CD14-positive monocyte (primary cell): ENCODE data around the gene MMD2. TPM values are rescaled to one million over a fixed set of nuclear protein-coding genes. Genes with fewer than 3 reads are reported as not detected.

Experiments used
- DNase-seq, 3 donors: peaks; one replicate each; pipeline ENCODE4 v3.0.0-alpha.2; 2011 to 2022
- H2AFZ ChIP-seq: 2 replicates; pipeline ENCODE4 v1.6.0; 2012; ENCODE audit warnings: mild to moderate bottlenecking, low read depth, low read length, inconsistent platforms; ENCODE audit not compliant: insufficient read depth, poor library complexity, severe bottlenecking
- H3K27ac ChIP-seq, 2 donors: 1 replicate in 1 of 2; 2 replicates in 1 of 2; pipeline ENCODE4 v1.5.1; 2012 to 2013; ENCODE audit warnings: low read length in 2 of 2, control low read depth in 1 of 2, inconsistent platforms in 1 of 2, low read depth in 1 of 2, mild to moderate bottlenecking in 1 of 2
- H3K27me3 ChIP-seq, 2 donors: one replicate each; pipeline versions ENCODE4 v1.6.0 to v1.6.1; 2011 to 2013; ENCODE audit warnings: low read length in 2 of 2; ENCODE audit not compliant: control insufficient read depth in 2 of 2, insufficient read depth in 2 of 2
- H3K36me3 ChIP-seq, 2 donors: replicated peaks in 1 of 2; 1 replicate in 1 of 2; 2 replicates in 1 of 2; pipeline versions ENCODE4 v1.5.1 to v1.6.1; 2012 to 2013; ENCODE audit warnings: low read length in 2 of 2, control low read depth in 1 of 2, inconsistent platforms in 1 of 2, mild to moderate bottlenecking in 1 of 2; ENCODE audit not compliant: insufficient read depth in 2 of 2, control insufficient read depth in 1 of 2
- H3K4me1 ChIP-seq, 2 donors: 1 replicate in 1 of 2; 2 replicates in 1 of 2; pipeline versions ENCODE4 v1.5.1 to v1.6.1; 2012 to 2013; ENCODE audit warnings: low read length in 2 of 2, control low read depth in 1 of 2, inconsistent platforms in 1 of 2, mild to moderate bottlenecking in 1 of 2, moderate library complexity in 1 of 2; ENCODE audit not compliant: insufficient read depth in 2 of 2, control insufficient read depth in 1 of 2
- H3K4me2 ChIP-seq: replicated peaks from 2 replicates; pipeline ENCODE3; 2012; ENCODE audit warnings: low read length, moderate library complexity, mild to moderate bottlenecking; ENCODE audit not compliant: poor library complexity, severe bottlenecking; ENCODE audit errors: extremely low read depth
- H3K4me3 ChIP-seq, 3 experiments: fragments of 200-600 bp in 1 of 3; sonication (generic) in 1 of 3; replicated peaks in 1 of 3; 1 replicate in 2 of 3; 2 replicates in 1 of 3; pipeline ENCODE4 v1.5.1; 2011 to 2013; ENCODE audit warnings: low read length in 3 of 3, mild to moderate bottlenecking in 3 of 3, control low read depth in 2 of 3, low read depth in 2 of 3, inconsistent platforms in 1 of 3, moderate library complexity in 1 of 3
- H3K79me2 ChIP-seq: 2 replicates; pipeline ENCODE4 v1.6.0; 2012; ENCODE audit warnings: mild to moderate bottlenecking, control low read depth, inconsistent platforms, low read length, moderate library complexity; ENCODE audit not compliant: insufficient read depth
- H3K9ac ChIP-seq: 2 replicates; pipeline ENCODE4 v1.6.0; 2017; ENCODE audit warnings: low read length, mild to moderate bottlenecking; ENCODE audit not compliant: insufficient read depth, poor library complexity, severe bottlenecking
- H3K9me3 ChIP-seq, 2 donors: replicated peaks in 1 of 2; 1 replicate in 1 of 2; 2 replicates in 1 of 2; pipeline versions ENCODE4 v1.5.1 to v1.6.1; 2012 to 2013; ENCODE audit warnings: low read length in 2 of 2, control low read depth in 1 of 2; ENCODE audit not compliant: control insufficient read depth in 1 of 2, insufficient read depth in 1 of 2
- H4K20me1 ChIP-seq: 2 replicates; pipeline ENCODE4 v1.6.0; 2012; ENCODE audit warnings: mild to moderate bottlenecking, low read length, control low read depth, moderate library complexity; ENCODE audit not compliant: insufficient read depth
- H3K27ac Mint-ChIP-seq, 7 donors: one replicate each; pipeline ENCODE4 v1.8.0; 2020; ENCODE audit warnings: mild to moderate bottlenecking in 7 of 7, mixed read lengths in 7 of 7, moderate library complexity in 6 of 7, inconsistent platforms in 2 of 7
- H3K27me3 Mint-ChIP-seq, 3 donors: one replicate each; pipeline ENCODE4 v1.8.0; 2021 to 2022; ENCODE audit warnings: low read depth in 3 of 3, mild to moderate bottlenecking in 3 of 3, mixed read lengths in 3 of 3, moderate library complexity in 3 of 3, inconsistent platforms in 1 of 3
- H3K36me3 Mint-ChIP-seq, 2 donors: one replicate each; pipeline ENCODE4 v1.8.0; 2020; ENCODE audit warnings: mixed read lengths in 2 of 2, inconsistent platforms in 1 of 2, mild to moderate bottlenecking in 1 of 2
- H3K4me1 Mint-ChIP-seq: one replicate; pipeline ENCODE4 v1.8.0; 2020; ENCODE audit warnings: mild to moderate bottlenecking, mixed read lengths
- H3K4me3 Mint-ChIP-seq, 2 donors: one replicate each; pipeline ENCODE4 v1.8.0; 2020; ENCODE audit warnings: mild to moderate bottlenecking in 2 of 2, mixed read lengths in 2 of 2, moderate library complexity in 1 of 2
- H3K9me3 Mint-ChIP-seq, 7 donors: one replicate each; pipeline ENCODE4 v1.8.0; 2020 to 2022; ENCODE audit warnings: mixed read lengths in 7 of 7, mild to moderate bottlenecking in 6 of 7, moderate library complexity in 6 of 7, inconsistent platforms in 2 of 7
- WGBS: methylation state at CpG from one replicate; pipeline ENCODE4 v1.1.5; 2013; ENCODE audit warnings: missing lambda C conversion rate; ENCODE audit not compliant: insufficient coverage; 5-methylcytosine and 5-hydroxymethylcytosine counted together
- intact Hi-C, 2 donors: fragments of 100-400 bp; cut with micrococcal nuclease; formaldehyde crosslinking; loops; one replicate each; pipeline versions ENCODE4 v1.15.0 to v1.15.1; 2023
- polyA plus RNA-seq, 3 donors: library from polyadenylated mRNA; depleted of rRNA in 1 of 3; unstranded in 2 of 3; stranded (reverse) in 1 of 3; fragments of 300-500 nt in 2 of 3; fragments of >200 nt in 1 of 3; fragmentation: Illumina TruSeq in 2 of 3; gene quantifications; 1 replicate in 2 of 3; 2 replicates in 1 of 3; pipeline ENCODE4 v1.2.3, GENCODE V29; 2012 to 2021
- TF ChIP-seq, protein P1 (sequence below): fragments of 200-600 bp; IDR thresholded peaks from one replicate; pipeline ENCODE4 v1.8.0; 2022; ENCODE audit warnings: antibody characterized with exemption, mild to moderate bottlenecking

MMD2 gene
- polyA plus RNA-seq, 3 donors, result not detected

DNA sequence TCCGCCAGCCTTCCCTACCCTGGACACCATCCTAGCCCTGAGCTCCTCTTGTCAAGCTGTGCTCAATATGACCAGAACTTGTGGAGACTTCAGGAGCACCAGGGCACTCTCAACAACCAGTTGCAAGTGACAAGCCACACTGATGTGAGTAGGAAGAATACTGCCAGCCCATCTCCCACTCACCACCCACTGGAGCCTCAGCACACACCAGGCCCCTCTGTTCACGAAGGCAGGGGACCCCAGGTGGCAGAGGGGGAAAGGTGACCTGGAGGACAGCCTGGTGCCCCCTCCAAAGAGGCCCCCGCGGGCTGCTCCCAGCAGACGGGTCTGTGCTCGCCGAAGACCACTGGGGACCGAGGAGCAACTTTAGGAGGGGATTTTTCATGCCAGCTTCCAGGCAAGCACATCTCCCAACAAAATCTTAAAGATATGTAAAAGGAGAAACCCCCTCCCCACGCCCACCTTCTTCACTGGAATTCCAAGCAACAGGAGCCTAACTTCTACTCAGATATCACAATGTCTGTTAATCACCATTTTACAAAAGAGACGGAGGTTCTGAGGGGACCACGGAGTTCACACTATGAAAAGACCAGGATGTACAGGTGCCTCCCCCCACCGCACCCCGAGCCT lies 1.0 kb downstream of the MMD2 start:
- intact Hi-C loops, result no loop called here
- Histone ChIP-seq H4K20me1 (no peaks in the 10 kb centered on the region), H3K27me3 (peaks cover 8 to 26% of the 10 kb centered on the region in 2 donors), H2AFZ (no peak overlapping the region), H3K79me2 (no peaks in the 10 kb centered on the region), H3K9me3 (no peaks in the 10 kb centered on the region), H3K4me2 (no peak overlapping the region), H3K27ac (no peak overlapping the region), H3K4me1 (no peaks in the 10 kb centered on the region), H3K4me3 (no peak overlapping the region), H3K9ac (no peak overlapping the region), H3K36me3 (no peaks in the 10 kb centered on the region)
- Mint-ChIP-seq H3K9me3 (peaks cover 0 to 14% (median 0%) of the 10 kb centered on the region in 7 donors), H3K27ac (no peak overlapping the region), H3K4me1 (no peaks in the 10 kb centered on the region), H3K4me3 (peak overlapping the region in 1 of 2 donors; percentile 70), H3K36me3 (peaks cover 0 to 3% of the 10 kb centered on the region in 2 donors), H3K27me3 (peaks cover 22 to 50% (median 40%) of the 10 kb centered on the region in 3 donors)
- TF ChIP-seq, protein P1, sequence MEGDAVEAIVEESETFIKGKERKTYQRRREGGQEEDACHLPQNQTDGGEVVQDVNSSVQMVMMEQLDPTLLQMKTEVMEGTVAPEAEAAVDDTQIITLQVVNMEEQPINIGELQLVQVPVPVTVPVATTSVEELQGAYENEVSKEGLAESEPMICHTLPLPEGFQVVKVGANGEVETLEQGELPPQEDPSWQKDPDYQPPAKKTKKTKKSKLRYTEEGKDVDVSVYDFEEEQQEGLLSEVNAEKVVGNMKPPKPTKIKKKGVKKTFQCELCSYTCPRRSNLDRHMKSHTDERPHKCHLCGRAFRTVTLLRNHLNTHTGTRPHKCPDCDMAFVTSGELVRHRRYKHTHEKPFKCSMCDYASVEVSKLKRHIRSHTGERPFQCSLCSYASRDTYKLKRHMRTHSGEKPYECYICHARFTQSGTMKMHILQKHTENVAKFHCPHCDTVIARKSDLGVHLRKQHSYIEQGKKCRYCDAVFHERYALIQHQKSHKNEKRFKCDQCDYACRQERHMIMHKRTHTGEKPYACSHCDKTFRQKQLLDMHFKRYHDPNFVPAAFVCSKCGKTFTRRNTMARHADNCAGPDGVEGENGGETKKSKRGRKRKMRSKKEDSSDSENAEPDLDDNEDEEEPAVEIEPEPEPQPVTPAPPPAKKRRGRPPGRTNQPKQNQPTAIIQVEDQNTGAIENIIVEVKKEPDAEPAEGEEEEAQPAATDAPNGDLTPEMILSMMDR, result no peak
- WGBS, result 13% methylated on average over 6 of the region's 13 CpGs
- no peak for DNase-seq

DNA sequence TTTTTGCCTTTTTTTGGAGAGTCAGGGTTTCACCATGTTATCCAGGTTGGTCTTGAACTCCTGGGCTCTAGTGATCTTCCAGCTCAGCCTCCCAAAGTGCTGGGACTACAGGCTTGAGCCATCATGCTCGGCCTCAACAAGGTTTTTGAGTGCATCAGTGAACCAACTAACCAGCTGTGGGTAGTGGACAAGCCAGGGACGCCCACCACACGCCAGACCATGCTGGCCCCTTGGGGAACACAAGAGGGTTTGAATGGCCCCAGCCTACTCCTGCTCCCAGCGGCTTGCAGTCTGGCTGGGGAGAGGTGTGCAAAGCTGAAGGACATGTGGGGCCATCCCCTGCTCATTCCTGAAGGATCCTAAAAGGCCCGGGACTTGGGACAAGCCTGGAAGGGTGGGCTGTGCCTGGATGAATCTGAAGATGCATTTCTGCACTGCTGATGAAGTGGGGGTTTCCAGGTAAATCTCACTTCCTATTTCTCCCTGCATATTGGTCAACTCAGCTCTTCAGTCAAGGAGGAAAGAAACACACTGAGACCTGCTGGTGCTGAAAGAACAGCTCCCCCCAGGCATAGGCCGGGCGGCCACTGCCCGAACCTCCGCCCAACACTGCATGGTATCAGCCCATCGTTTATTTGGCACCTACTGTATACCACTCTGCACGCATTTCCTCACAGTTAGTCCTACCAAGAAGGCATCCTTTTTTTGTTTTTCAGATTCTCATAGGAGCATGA lies 6.9 kb downstream of the MMD2 start:
- Histone ChIP-seq H3K9ac (no peak overlapping the region), H3K9me3 (peaks cover 0 to 11% of the 10 kb centered on the region in 2 donors), H3K27me3 (peaks cover 0 to 8% of the 10 kb centered on the region in 2 donors), H3K36me3 (no peaks in the 10 kb centered on the region), H3K4me2 (no peak overlapping the region), H2AFZ (no peak overlapping the region), H3K27ac (no peak overlapping the region), H3K79me2 (no peaks in the 10 kb centered on the region), H3K4me1 (no peaks in the 10 kb centered on the region), H3K4me3 (no peak overlapping the region), H4K20me1 (no peaks in the 10 kb centered on the region)
- peaks cover 0 to 21% (median 12%) of the 10 kb centered on the region in 7 donors for H3K9me3 Mint-ChIP-seq
- TF ChIP-seq, protein P1, result no peak
- H3K27me3 Mint-ChIP-seq, result peaks cover 14 to 27% (median 17%) of the 10 kb centered on the region in 3 donors
- no peak for DNase-seq
- H3K4me1 Mint-ChIP-seq, result no peaks in the 10 kb centered on the region
- WGBS, result 50% methylated on average over 9 of the region's 11 CpGs
- intact Hi-C loops, result no loop called here
- H3K36me3 Mint-ChIP-seq, result no peaks in the 10 kb centered on the region
- no peak overlapping the region for H3K4me3 Mint-ChIP-seq
- H3K27ac Mint-ChIP-seq, result no peak overlapping the region
